ENCODE data around the gene RPL18A.

DNA sequence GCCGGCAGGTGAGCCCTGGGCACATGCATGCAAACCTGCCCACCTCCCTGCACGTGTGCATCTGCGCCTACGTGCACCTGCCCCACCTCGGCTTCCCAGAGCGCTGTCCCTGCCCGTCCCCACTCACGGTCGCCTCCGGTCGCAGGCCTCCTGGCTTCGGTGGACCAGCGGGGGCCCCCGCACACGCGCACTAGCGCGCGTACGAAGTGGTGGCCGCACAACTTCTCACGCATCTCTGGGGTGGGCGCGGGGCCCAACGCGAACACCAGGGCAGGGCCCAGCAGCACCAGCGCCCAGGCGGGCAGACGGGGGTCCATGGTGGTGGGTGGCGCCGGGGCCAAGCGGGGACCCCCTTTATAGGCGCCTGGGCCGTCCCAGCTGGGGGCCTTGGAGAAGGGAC, 38.5 kb upstream of the RPL18A start, which contains the start of gene INSL3:
- TF ChIP-seq HOXA7 (CRISPR knock-in tag; IDR thresholded peaks at IDR 0.05) (no peak), ZC3H11A (IDR thresholded peaks at IDR 0.05) (no peak), ZSCAN20 (CRISPR knock-in tag; IDR thresholded peaks at IDR 0.05) (no peak), PHF8 (IDR thresholded peaks at IDR 0.05; ENCODE audit: borderline replicate concordance, low read depth) (no peak), CHD4 (IDR thresholded peaks at IDR 0.05; ENCODE audit: borderline replicate concordance) (no peak), POLR2A (IDR thresholded peaks at IDR 0.05; ENCODE audit: low read length) (no peak), EP300 (IDR thresholded peaks at IDR 0.05) (no peak), HDAC2 (IDR thresholded peaks at IDR 0.05) (no peak)
- TF ChIP-seq, protein P1, sequence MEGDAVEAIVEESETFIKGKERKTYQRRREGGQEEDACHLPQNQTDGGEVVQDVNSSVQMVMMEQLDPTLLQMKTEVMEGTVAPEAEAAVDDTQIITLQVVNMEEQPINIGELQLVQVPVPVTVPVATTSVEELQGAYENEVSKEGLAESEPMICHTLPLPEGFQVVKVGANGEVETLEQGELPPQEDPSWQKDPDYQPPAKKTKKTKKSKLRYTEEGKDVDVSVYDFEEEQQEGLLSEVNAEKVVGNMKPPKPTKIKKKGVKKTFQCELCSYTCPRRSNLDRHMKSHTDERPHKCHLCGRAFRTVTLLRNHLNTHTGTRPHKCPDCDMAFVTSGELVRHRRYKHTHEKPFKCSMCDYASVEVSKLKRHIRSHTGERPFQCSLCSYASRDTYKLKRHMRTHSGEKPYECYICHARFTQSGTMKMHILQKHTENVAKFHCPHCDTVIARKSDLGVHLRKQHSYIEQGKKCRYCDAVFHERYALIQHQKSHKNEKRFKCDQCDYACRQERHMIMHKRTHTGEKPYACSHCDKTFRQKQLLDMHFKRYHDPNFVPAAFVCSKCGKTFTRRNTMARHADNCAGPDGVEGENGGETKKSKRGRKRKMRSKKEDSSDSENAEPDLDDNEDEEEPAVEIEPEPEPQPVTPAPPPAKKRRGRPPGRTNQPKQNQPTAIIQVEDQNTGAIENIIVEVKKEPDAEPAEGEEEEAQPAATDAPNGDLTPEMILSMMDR (IDR thresholded peaks at IDR 0.05) = no peak
- TF ChIP-seq, protein P2, sequence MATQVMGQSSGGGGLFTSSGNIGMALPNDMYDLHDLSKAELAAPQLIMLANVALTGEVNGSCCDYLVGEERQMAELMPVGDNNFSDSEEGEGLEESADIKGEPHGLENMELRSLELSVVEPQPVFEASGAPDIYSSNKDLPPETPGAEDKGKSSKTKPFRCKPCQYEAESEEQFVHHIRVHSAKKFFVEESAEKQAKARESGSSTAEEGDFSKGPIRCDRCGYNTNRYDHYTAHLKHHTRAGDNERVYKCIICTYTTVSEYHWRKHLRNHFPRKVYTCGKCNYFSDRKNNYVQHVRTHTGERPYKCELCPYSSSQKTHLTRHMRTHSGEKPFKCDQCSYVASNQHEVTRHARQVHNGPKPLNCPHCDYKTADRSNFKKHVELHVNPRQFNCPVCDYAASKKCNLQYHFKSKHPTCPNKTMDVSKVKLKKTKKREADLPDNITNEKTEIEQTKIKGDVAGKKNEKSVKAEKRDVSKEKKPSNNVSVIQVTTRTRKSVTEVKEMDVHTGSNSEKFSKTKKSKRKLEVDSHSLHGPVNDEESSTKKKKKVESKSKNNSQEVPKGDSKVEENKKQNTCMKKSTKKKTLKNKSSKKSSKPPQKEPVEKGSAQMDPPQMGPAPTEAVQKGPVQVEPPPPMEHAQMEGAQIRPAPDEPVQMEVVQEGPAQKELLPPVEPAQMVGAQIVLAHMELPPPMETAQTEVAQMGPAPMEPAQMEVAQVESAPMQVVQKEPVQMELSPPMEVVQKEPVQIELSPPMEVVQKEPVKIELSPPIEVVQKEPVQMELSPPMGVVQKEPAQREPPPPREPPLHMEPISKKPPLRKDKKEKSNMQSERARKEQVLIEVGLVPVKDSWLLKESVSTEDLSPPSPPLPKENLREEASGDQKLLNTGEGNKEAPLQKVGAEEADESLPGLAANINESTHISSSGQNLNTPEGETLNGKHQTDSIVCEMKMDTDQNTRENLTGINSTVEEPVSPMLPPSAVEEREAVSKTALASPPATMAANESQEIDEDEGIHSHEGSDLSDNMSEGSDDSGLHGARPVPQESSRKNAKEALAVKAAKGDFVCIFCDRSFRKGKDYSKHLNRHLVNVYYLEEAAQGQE (IDR thresholded peaks at IDR 0.05) = no peak
